Measurements from ENCODE around the gene ZBTB34.

GRCh38 chr9:126818482-126818881, 42.0 kb upstream of the ZBTB34 start:
- TF ChIP-seq GATA2 (IDR thresholded peaks at IDR 0.05; ENCODE audit: low read depth, low read length): no peak
- no peak for TF ChIP-seq GATA3 (IDR thresholded peaks at IDR 0.05; ENCODE audit: low read depth, low read length)

Measured in SH-SY5Y (cell line).